Hepatocyte (in vitro differentiated cells): Measurements from ENCODE around the gene IBSP.

Experiments used
- CTCF ChIP-seq: fragments of 200-600 bp; sonication (generic); IDR thresholded peaks from 2 replicates; pipeline ENCODE4 v1.5.1; 2016; ENCODE audit warnings: antibody characterized with exemption, mild to moderate bottlenecking; ENCODE audit not compliant: poor library complexity
- EZH2 ChIP-seq: fragments of 200-600 bp; sonication (generic); IDR thresholded peaks from 2 replicates; pipeline ENCODE4 v1.6.1; 2016; ENCODE audit warnings: antibody characterized with exemption, mild to moderate bottlenecking, borderline replicate concordance
- EZH2phosphoT487 ChIP-seq: fragments of 200-600 bp; sonication (generic); IDR thresholded peaks from one replicate; pipeline ENCODE4 v1.6.1; 2018; ENCODE audit warnings: antibody characterized with exemption, mild to moderate bottlenecking, low read depth, moderate library complexity; ENCODE audit not compliant: unreplicated experiment, severe bottlenecking

- TF ChIP-seq CTCF (no peak), EZH2 (no peak), EZH2phosphoT487 (no peak)
These were observed 8.0 kb downstream of the IBSP start for GRCh38 chr4:87807402-87807801.
